ENCODE results near the gene DAD1. TPM values are rescaled to one million over a fixed set of nuclear protein-coding genes. Genes with fewer than 3 reads are reported as not detected.

Gene DAD1
- total RNA-seq, 1 donor from 2014 or later = 236 TPM

DNA sequence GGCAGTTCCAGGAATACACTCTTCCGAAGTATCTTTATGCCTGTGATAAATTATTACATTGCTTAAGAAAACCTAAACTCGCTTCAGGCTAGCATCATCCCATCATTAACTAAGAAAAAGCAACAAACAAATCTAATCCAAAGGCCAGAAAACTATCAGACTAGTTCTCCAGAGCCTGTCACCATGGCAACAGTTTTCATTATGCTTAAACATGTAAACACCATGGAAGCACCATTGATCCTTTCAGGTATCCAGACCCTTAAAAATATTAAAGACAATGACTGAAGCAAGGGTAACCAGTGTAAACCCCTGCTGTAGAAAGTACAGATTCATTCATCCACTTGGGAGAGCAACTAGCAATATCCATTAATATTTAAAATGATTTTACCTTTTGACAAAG lies 9.8 kb downstream of the DAD1 start:
- Histone ChIP-seq H3K36me3 (ENCODE audit: control insufficient read depth, insufficient read depth, low read length) (peaks cover 9% of the 10 kb centered on the region), H3K4me3 (ENCODE audit: low read depth, low read length) (no peak overlapping the region), H3K27me3 (ENCODE audit: control insufficient read depth, insufficient read depth, low read length) (no peaks in the 10 kb centered on the region)
- TF ChIP-seq, protein P1, sequence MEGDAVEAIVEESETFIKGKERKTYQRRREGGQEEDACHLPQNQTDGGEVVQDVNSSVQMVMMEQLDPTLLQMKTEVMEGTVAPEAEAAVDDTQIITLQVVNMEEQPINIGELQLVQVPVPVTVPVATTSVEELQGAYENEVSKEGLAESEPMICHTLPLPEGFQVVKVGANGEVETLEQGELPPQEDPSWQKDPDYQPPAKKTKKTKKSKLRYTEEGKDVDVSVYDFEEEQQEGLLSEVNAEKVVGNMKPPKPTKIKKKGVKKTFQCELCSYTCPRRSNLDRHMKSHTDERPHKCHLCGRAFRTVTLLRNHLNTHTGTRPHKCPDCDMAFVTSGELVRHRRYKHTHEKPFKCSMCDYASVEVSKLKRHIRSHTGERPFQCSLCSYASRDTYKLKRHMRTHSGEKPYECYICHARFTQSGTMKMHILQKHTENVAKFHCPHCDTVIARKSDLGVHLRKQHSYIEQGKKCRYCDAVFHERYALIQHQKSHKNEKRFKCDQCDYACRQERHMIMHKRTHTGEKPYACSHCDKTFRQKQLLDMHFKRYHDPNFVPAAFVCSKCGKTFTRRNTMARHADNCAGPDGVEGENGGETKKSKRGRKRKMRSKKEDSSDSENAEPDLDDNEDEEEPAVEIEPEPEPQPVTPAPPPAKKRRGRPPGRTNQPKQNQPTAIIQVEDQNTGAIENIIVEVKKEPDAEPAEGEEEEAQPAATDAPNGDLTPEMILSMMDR (IDR thresholded peaks at IDR 0.05; ENCODE audit: insufficient read depth, low read length, severe bottlenecking) = no peak
- FAIRE-seq = no peak
- no peak for DNase-seq (ENCODE audit: low read depth)

DNA sequence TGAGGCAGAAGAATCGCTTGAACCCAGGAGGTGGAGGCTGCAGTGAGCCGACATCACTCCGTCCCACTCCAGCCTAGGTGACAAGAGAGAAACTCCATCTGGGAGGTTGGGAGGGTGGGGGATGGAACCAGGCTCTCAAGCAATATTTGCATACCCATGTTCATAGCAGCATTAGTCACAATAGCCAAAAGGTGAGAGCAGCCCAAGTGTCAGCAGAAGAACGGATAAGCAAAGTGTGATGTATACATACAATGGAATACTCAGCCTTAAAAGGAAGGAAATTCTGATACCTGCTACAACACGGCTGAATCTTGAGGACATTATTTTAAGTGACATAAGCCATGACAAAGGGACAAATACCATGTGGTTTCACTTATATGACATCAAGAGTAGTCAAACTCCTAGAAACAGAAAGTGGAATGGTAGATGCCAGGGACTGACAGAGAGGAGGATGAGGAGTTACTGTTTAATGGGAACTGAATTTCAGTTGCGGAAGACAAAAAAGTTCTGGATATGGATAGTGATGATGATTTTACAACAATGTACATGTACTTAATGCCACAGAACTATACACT lies 11.6 kb downstream of the DAD1 start:
- no peak for DNase-seq (ENCODE audit: low read depth)
- TF ChIP-seq, protein P1 (IDR thresholded peaks at IDR 0.05; ENCODE audit: insufficient read depth, low read length, severe bottlenecking) = no peak
- H3K4me3 ChIP-seq (ENCODE audit: low read depth, low read length) = no peak overlapping the region
- FAIRE-seq = no peak
- no peaks in the 10 kb centered on the region for H3K27me3 ChIP-seq (ENCODE audit: control insufficient read depth, insufficient read depth, low read length)
- H3K36me3 ChIP-seq (ENCODE audit: control insufficient read depth, insufficient read depth, low read length) = peaks cover 10% of the 10 kb centered on the region

DNA sequence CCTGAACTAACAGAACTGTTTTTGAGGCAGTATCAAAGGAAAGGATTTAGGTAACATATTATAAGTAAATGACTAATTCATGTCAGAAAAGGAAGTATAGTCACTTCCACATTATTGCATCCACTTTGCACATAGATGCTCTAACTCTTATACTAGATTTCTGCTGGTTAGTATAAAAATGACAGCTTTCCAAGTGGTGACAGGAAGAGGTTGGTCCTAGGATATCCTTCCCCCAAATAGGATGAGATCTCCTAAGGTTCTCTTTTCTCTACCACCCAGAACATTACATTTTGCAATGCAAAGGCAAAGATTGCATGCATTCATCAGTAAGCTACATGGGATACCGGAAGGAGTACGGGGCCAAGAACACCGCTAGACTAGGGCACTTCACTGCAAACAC lies 15.2 kb downstream of the DAD1 start:
- H3K27me3 ChIP-seq (ENCODE audit: control insufficient read depth, insufficient read depth, low read length) = no peaks in the 10 kb centered on the region
- H3K4me3 ChIP-seq (ENCODE audit: low read depth, low read length) = no peak overlapping the region
- H3K36me3 ChIP-seq (ENCODE audit: control insufficient read depth, insufficient read depth, low read length) = peaks cover 9% of the 10 kb centered on the region
- FAIRE-seq (no peak), DNase-seq (ENCODE audit: low read depth) (no peak)
- TF ChIP-seq, protein P1 (IDR thresholded peaks at IDR 0.05; ENCODE audit: insufficient read depth, low read length, severe bottlenecking) = no peak

DNA sequence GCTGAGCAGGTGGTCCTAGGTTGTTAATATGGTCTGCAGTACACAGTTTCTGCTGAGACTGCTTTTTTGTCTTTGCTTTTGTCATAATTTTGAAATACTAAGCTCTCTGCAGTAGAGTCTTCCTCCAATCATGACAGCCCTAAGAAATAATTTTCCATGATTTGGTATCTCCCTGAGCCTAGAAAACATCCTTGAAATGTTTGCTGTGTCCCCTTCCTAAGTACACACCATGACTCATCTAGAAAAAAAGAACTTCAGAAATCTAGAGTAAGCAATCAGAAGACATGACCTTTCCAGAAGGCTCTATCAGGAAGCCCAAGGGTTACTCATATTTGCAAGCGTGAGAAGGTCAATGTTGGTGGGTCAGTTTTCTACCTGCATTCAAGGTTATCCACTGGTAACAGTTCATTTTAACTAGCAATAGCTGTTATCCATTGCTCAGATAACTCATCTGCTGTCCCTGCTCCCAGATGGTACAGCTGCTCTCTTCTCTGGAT lies 16.4 kb downstream of the DAD1 start:
- Histone ChIP-seq H3K27me3 (ENCODE audit: control insufficient read depth, insufficient read depth, low read length) (no peaks in the 10 kb centered on the region), H3K36me3 (ENCODE audit: control insufficient read depth, insufficient read depth, low read length) (peaks cover 10% of the 10 kb centered on the region), H3K4me3 (ENCODE audit: low read depth, low read length) (no peak overlapping the region)
- FAIRE-seq (no peak), DNase-seq (ENCODE audit: low read depth) (no peak)
- TF ChIP-seq, protein P1 (IDR thresholded peaks at IDR 0.05; ENCODE audit: insufficient read depth, low read length, severe bottlenecking) = no peak

DNA sequence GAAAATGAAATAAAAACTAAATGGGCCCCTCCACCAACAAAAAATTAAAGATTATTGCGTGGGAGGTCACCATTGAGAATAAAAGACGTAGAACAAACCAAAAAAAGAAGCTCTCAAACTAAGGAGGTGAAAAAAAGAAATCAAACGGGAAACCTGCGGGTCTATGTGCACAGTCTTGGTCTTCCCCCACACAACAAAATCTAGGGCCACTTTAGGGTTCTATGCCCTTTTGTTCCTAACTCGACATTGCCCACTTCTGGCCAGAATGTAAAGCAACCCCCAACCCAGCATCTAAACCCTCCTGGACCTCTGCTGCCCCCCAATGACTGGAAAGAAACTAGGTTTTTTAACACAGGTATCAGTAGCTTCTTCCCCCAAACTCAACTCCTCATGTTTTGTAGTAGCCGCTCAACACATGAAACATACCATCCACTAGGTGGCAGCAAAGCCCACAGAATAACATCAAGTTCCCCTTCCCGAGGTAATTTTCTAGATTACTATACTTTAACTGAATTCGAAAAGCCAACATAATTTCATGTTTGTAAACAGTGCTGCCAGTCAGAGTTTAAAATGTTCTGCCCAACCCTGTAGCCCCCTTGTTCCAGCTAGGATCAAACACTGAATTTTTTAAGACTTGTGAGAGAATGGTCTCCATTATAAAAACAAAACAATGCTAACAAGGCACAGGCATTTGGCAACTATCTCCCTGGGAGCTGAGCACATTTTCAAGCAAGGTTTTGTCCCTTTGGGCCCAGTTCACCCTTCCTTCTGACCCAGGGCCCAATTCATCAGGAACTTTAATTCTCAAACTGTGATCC lies 18.7 kb downstream of the DAD1 start:
- Histone ChIP-seq H3K4me3 (ENCODE audit: low read depth, low read length) (no peak overlapping the region), H3K27me3 (ENCODE audit: control insufficient read depth, insufficient read depth, low read length) (no peaks in the 10 kb centered on the region), H3K36me3 (ENCODE audit: control insufficient read depth, insufficient read depth, low read length) (peaks cover 10% of the 10 kb centered on the region)
- DNase-seq (ENCODE audit: low read depth) (peak; percentile 74), FAIRE-seq (no peak)
- TF ChIP-seq, protein P1 (IDR thresholded peaks at IDR 0.05; ENCODE audit: insufficient read depth, low read length, severe bottlenecking) = peak; percentile 54
